MM.1S (cell line): Measurements from ENCODE around the gene IL13.

Source experiments
- DNase-seq: peaks from one replicate; pipeline ENCODE4 v3.0.0-alpha.2; 2015
- H2AFZ ChIP-seq: fragments of 300-600 bp; sonication (generic); 2 replicates; pipeline ENCODE4 v1.6.0; 2016; ENCODE audit warnings: antibody characterized with exemption, low read length
- H3F3A ChIP-seq: fragments of 300-600 bp; sonication (generic); 2 replicates; pipeline ENCODE4 v1.6.1; 2016; ENCODE audit warnings: mild to moderate bottlenecking, antibody characterized with exemption, low read length, moderate library complexity, mixed read lengths; ENCODE audit not compliant: insufficient read depth
- H3K27ac ChIP-seq: fragments of 300-600 bp; sonication (generic); 2 replicates; pipeline ENCODE4 v1.5.1; 2016; ENCODE audit warnings: mild to moderate bottlenecking, low read length
- H3K27me3 ChIP-seq: fragments of 300-600 bp; sonication (generic); replicated peaks from 2 replicates; pipeline ENCODE4 v1.6.0; 2016; ENCODE audit warnings: low read length; ENCODE audit not compliant: insufficient read depth
- H3K36me3 ChIP-seq: fragments of 300-600 bp; sonication (generic); replicated peaks from 2 replicates; pipeline ENCODE4 v1.6.1; 2016; ENCODE audit warnings: mild to moderate bottlenecking, low read length, mixed read lengths; ENCODE audit not compliant: insufficient read depth
- H3K4me1 ChIP-seq: fragments of 300-600 bp; sonication (generic); 2 replicates; pipeline ENCODE4 v1.6.1; 2016; ENCODE audit warnings: low read length, mixed read lengths
- H3K4me2 ChIP-seq: fragments of 300-600 bp; sonication (generic); 2 replicates; pipeline ENCODE4 v1.6.0; 2016; ENCODE audit warnings: low read depth, low read length
- H3K4me3 ChIP-seq: fragments of 300-600 bp; sonication (generic); 2 replicates; pipeline ENCODE4 v1.5.1; 2016; ENCODE audit warnings: low read length, mixed read lengths
- H3K79me2 ChIP-seq: fragments of 300-600 bp; sonication (generic); 2 replicates; pipeline ENCODE4 v1.6.1; 2016; ENCODE audit warnings: mixed run types, low read length, mixed read lengths
- H3K9ac ChIP-seq: fragments of 300-600 bp; sonication (generic); 2 replicates; pipeline ENCODE4 v1.6.1; 2016; ENCODE audit warnings: low read length, mixed read lengths
- H3K9me2 ChIP-seq: fragments of 300-600 bp; sonication (generic); replicated peaks from 2 replicates; pipeline ENCODE4 v1.6.1; 2016; ENCODE audit warnings: mild to moderate bottlenecking, low read length, mixed read lengths; ENCODE audit not compliant: insufficient read depth
- H3K9me3 ChIP-seq: fragments of 300-600 bp; sonication (generic); replicated peaks from 2 replicates; pipeline ENCODE4 v1.6.1; 2016; ENCODE audit warnings: mild to moderate bottlenecking, low read length, mixed read lengths; ENCODE audit not compliant: insufficient read depth
- H4K20me1 ChIP-seq: fragments of 300-600 bp; sonication (generic); 2 replicates; pipeline ENCODE4 v1.6.1; 2016; ENCODE audit warnings: mild to moderate bottlenecking, low read length, moderate library complexity, mixed read lengths; ENCODE audit not compliant: insufficient read depth
- EZH2 ChIP-seq: fragments of 300-600 bp; sonication (generic); optimal IDR thresholded peaks from 2 replicates; pipeline ENCODE3; 2017; ENCODE audit warnings: low read depth, mild to moderate bottlenecking, antibody characterized with exemption, low read length, mixed read lengths
- EZH2phosphoT487 ChIP-seq: fragments of 300-600 bp; sonication (generic); IDR thresholded peaks from 2 replicates; pipeline ENCODE4 v1.6.1; 2018; ENCODE audit warnings: antibody characterized with exemption, low read length
- TF ChIP-seq, protein P1 (sequence below): fragments of 300-600 bp; sonication (generic); IDR thresholded peaks from 2 replicates; pipeline ENCODE4 v1.5.1; 2016; ENCODE audit warnings: antibody characterized with exemption, low read length, mixed read lengths

IL13 gene

DNA sequence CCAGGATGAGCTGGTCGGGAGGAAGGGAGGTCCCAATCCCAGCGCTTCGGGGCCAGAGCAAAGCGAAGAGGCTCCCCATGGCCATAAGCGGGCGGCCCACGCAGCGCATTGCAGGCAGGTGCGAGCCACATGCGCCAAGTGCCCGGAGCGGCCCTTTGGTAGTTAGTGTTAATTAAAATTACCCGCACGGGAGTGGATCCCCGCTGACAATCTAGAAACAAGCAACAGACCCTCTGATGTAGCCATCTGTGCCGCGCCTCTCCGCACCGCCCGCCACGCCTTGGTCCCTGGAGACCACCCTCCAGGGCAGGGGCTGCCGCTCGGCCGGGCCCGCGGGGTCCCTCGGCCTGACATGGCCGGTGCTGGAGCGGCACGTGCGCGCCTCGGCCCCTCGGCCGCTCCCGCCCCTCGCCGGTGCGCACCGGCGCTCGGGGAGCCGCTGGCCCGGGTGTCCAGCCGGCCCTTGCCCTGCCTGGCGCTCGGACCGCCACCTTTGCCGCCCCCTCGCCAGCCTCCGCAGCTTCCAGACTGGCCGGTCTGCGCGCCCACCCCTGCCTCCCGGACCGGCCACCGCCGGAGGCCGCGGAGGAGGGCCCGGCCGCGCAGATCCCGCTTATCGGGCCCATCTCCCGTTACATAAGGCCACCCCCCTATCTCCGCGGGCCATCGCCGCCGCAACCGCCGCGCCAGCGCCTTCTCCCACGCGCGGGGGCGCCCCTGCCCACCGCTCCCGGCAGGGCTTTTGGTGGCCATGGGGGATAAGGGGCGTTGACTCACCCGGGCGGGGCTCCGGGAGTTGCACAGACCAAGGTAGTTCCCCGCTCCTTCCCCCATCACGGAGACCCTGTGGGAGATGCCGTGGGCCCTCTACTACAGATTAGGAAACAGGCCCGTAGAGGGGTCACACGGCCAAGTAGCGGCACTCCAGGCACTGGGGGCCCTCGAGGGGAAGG is 1.9 kb upstream of the IL13 start:
- Histone ChIP-seq H3K27me3 (no peaks in the 10 kb centered on the region), H3K9me3 (no peaks in the 10 kb centered on the region), H3K36me3 (no peaks in the 10 kb centered on the region), H3K9ac (no peak overlapping the region), H3K4me1 (no peaks in the 10 kb centered on the region), H3K4me2 (no peak overlapping the region), H3F3A (no peaks in the 10 kb centered on the region), H3K79me2 (no peaks in the 10 kb centered on the region), H4K20me1 (no peaks in the 10 kb centered on the region), H3K27ac (no peak overlapping the region), H3K4me3 (no peak overlapping the region), H2AFZ (no peak overlapping the region), H3K9me2 (no peaks in the 10 kb centered on the region)
- no peak for TF ChIP-seq EZH2phosphoT487
- TF ChIP-seq EZH2: no peak
- TF ChIP-seq, protein P1, sequence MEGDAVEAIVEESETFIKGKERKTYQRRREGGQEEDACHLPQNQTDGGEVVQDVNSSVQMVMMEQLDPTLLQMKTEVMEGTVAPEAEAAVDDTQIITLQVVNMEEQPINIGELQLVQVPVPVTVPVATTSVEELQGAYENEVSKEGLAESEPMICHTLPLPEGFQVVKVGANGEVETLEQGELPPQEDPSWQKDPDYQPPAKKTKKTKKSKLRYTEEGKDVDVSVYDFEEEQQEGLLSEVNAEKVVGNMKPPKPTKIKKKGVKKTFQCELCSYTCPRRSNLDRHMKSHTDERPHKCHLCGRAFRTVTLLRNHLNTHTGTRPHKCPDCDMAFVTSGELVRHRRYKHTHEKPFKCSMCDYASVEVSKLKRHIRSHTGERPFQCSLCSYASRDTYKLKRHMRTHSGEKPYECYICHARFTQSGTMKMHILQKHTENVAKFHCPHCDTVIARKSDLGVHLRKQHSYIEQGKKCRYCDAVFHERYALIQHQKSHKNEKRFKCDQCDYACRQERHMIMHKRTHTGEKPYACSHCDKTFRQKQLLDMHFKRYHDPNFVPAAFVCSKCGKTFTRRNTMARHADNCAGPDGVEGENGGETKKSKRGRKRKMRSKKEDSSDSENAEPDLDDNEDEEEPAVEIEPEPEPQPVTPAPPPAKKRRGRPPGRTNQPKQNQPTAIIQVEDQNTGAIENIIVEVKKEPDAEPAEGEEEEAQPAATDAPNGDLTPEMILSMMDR: no peak
- no peak for DNase-seq

DNA sequence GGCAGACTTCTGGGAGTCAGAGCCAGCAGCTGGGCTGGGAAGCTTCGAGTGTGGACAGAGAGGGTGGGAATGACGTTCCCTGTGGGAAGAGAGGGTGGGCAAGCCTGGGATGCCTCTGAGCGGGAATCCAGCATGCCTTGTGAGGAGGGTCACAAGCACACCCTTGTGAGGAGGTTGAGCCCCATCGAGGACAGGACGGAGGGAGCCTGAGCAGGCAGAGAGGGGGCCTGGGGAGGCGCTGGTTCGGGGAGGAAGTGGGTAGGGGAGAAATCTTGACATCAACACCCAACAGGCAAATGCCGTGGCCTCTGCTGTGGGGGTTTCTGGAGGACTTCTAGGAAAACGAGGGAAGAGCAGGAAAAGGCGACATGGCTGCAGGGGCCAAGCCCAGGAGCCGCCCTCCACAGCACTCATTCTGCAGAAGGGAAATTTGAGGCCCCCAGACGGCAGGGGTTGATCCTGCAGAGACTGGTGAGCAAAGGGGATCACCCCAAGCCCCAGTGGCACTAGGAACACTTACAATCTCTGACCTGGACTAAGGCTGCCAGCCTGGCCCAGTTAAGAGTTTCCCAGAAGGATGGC is 1.1 kb upstream of the IL13 start:
- no peak overlapping the region for H3K4me3 ChIP-seq

DNA sequence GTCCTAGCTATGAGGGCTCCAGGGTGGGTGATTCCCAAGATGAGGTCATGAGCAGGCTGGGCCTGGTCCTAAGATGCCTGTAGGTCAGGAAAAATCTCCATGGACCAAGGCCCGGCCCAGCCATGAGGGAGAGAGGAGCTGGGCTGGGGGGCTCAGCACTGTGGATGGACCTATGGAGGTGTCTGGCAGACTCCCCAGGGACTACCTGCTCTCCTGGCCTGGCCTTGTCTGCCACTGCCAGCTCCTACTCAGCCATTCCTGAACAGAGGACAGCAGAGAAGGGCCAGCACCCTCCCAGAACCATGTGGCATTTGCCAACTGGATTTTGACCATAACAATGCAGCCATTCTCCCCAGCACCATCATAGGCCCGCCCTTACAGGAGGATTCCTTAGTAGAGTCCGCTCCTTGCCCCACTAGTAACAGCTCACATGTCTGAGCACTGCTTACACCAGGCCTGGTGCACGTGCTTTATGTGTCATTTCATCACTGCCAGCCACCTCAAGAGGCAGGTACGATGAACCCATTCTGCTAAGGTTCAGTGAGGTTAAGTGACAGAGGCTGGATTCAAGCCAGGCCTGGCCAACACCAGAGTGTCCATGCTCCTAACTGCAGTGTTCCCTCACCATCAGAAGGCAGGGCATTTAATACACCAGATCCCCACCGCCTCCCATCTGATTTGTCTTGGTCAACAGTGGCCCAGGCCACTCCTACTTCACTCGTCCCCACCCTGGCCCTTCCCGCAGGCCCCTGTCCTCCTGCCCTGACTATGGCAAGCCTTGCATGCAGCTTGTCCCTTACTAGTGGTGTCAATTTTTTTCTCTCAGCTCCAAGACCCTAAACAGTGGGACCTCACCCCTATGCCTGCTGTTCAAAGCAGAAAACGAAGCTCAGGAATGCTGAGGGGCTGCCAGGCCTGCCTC is 669 bp downstream of the IL13 start:
- H3K36me3 ChIP-seq: no peaks in the 10 kb centered on the region
- no peak for DNase-seq
- no peak overlapping the region for H3K4me3 ChIP-seq
- H3K4me2 ChIP-seq: no peak overlapping the region
- H3K9ac ChIP-seq: no peak overlapping the region
- TF ChIP-seq, protein P1: no peak
- TF ChIP-seq EZH2: no peak
- no peaks in the 10 kb centered on the region for H4K20me1 ChIP-seq
- H3K4me1 ChIP-seq: peaks cover 6% of the 10 kb centered on the region
- H3K9me3 ChIP-seq: no peaks in the 10 kb centered on the region
- no peaks in the 10 kb centered on the region for H3K9me2 ChIP-seq
- H3K27me3 ChIP-seq: no peaks in the 10 kb centered on the region
- H3F3A ChIP-seq: no peaks in the 10 kb centered on the region
- no peak overlapping the region for H3K27ac ChIP-seq
- H2AFZ ChIP-seq: no peak overlapping the region
- no peaks in the 10 kb centered on the region for H3K79me2 ChIP-seq

More for the DNA sequence above, 1.1 kb upstream of the IL13 start:
- no peaks in the 10 kb centered on the region for H3K9me3 ChIP-seq
- TF ChIP-seq EZH2phosphoT487 (no peak), EZH2 (no peak)
- TF ChIP-seq, protein P1: no peak
- H3K79me2 ChIP-seq: no peaks in the 10 kb centered on the region
- H3F3A ChIP-seq: no peaks in the 10 kb centered on the region
- no peaks in the 10 kb centered on the region for H3K27me3 ChIP-seq
- no peaks in the 10 kb centered on the region for H3K4me1 ChIP-seq
- H3K36me3 ChIP-seq: no peaks in the 10 kb centered on the region
- H3K9me2 ChIP-seq: no peaks in the 10 kb centered on the region
- no peak overlapping the region for H3K9ac ChIP-seq
- H4K20me1 ChIP-seq: no peaks in the 10 kb centered on the region
- H3K27ac ChIP-seq: no peak overlapping the region
- no peak overlapping the region for H3K4me2 ChIP-seq
- H2AFZ ChIP-seq: no peak overlapping the region
- no peak for DNase-seq
